ENCODE data around the gene GPR33.

GPR33 gene

GRCh38 chr14:31510855-31511254 lies 23.0 kb upstream of the GPR33 start:
- no peak for DNase-seq (ENCODE audit: low spot score)
- TF ChIP-seq CTCF (IDR thresholded peaks at IDR 0.05; ENCODE audit: extremely low read depth, insufficient read depth, missing control alignments) = no peak
- in situ Hi-C loops (cut with MboI; ENCODE audit: low pct_unique_long_range_greater_than_20kb, low sequenced_read_pairs, unreplicated experiment) = loop anchor here (25.0 kb wide), 1 partner anchor 751 kb away; no protein-coding TSS in a partner anchor

GRCh38 chr14:31510222-31510621 lies 22.4 kb upstream of the GPR33 start:
- peak; percentile 22 for DNase-seq (ENCODE audit: low spot score)
- in situ Hi-C loops (cut with MboI; ENCODE audit: low pct_unique_long_range_greater_than_20kb, low sequenced_read_pairs, unreplicated experiment) = loop anchor here (25.0 kb wide), 1 partner anchor 752 kb away; no protein-coding TSS in a partner anchor
- peak; percentile 49 for TF ChIP-seq CTCF (IDR thresholded peaks at IDR 0.05; ENCODE audit: extremely low read depth, insufficient read depth, missing control alignments)

- TF ChIP-seq CTCF (IDR thresholded peaks at IDR 0.05; ENCODE audit: extremely low read depth, insufficient read depth, missing control alignments) = no peak
- no peak for DNase-seq (ENCODE audit: low spot score)
- in situ Hi-C loops (cut with MboI; ENCODE audit: low pct_unique_long_range_greater_than_20kb, low sequenced_read_pairs, unreplicated experiment) = loop anchor here (25.0 kb wide), 1 partner anchor 754 kb away; no protein-coding TSS in a partner anchor
These were observed 20.3 kb upstream of the GPR33 start for GRCh38 chr14:31508135-31508534.

GRCh38 chr14:31505411-31505810 lies 17.6 kb upstream of the GPR33 start:
- DNase-seq (ENCODE audit: low spot score) = no peak
- no peak for TF ChIP-seq CTCF (IDR thresholded peaks at IDR 0.05; ENCODE audit: extremely low read depth, insufficient read depth, missing control alignments)
- in situ Hi-C loops (cut with MboI; ENCODE audit: low pct_unique_long_range_greater_than_20kb, low sequenced_read_pairs, unreplicated experiment) = loop anchor here (25.0 kb wide), 1 partner anchor 757 kb away; no protein-coding TSS in a partner anchor

GRCh38 chr14:31501870-31502269 lies 14.0 kb upstream of the GPR33 start:
- TF ChIP-seq CTCF (IDR thresholded peaks at IDR 0.05; ENCODE audit: extremely low read depth, insufficient read depth, missing control alignments) = no peak
- in situ Hi-C loops (cut with MboI; ENCODE audit: low pct_unique_long_range_greater_than_20kb, low sequenced_read_pairs, unreplicated experiment) = loop anchor here (25.0 kb wide), 1 partner anchor 760 kb away; no protein-coding TSS in a partner anchor

GRCh38 chr14:31492759-31493498 lies 5.1 kb upstream of the GPR33 start:
- no peak for TF ChIP-seq CTCF (IDR thresholded peaks at IDR 0.05; ENCODE audit: extremely low read depth, insufficient read depth, missing control alignments)
- in situ Hi-C loops (cut with MboI; ENCODE audit: low pct_unique_long_range_greater_than_20kb, low sequenced_read_pairs, unreplicated experiment) = no loop called here
- DNase-seq (ENCODE audit: low spot score) = no peak

More at GRCh38 chr14:31501870-31502269, 14.0 kb upstream of the GPR33 start:
- DNase-seq (ENCODE audit: low spot score) = no peak

Data from GM13977 (cell line).